Mesenchymal stem cell (in vitro differentiated cells and primary cell): ENCODE data around the gene FILIP1L.

Experiments
- DNase-seq: peaks from one replicate; pipeline ENCODE4 v3.0.0-alpha.2; 2013
- H2AFZ ChIP-seq: one replicate; pipeline ENCODE4 v1.6.1; 2013; ENCODE audit warnings: low read depth, mild to moderate bottlenecking, control low read depth, inconsistent platforms, low read length, moderate library complexity
- H2AK5ac ChIP-seq: 2 replicates; pipeline ENCODE4 v1.6.1; 2013; ENCODE audit warnings: low read length, moderate library complexity, mild to moderate bottlenecking, inconsistent platforms; ENCODE audit not compliant: severe bottlenecking
- H2BK120ac ChIP-seq: one replicate; pipeline ENCODE4 v1.6.1; 2013; ENCODE audit warnings: low read depth, mild to moderate bottlenecking, inconsistent platforms, low read length, moderate library complexity
- H2BK12ac ChIP-seq, 2 experiments: one replicate each; pipeline ENCODE4 v1.6.1; 2013; ENCODE audit warnings: inconsistent platforms in 2 of 2, low read length in 2 of 2, mild to moderate bottlenecking in 2 of 2, moderate library complexity in 2 of 2, control low read depth in 1 of 2
- H2BK15ac ChIP-seq: one replicate; pipeline ENCODE4 v1.6.1; 2013; ENCODE audit warnings: mild to moderate bottlenecking, low read depth, inconsistent platforms; ENCODE audit not compliant: poor library complexity, severe bottlenecking
- H2BK5ac ChIP-seq: 2 replicates; pipeline ENCODE4 v1.6.1; 2013; ENCODE audit warnings: low read depth, mild to moderate bottlenecking, low read length, control low read depth, inconsistent platforms; ENCODE audit not compliant: poor library complexity, severe bottlenecking
- H3K14ac ChIP-seq, 2 experiments: one replicate each; pipeline ENCODE4 v1.6.1; 2013; ENCODE audit warnings: inconsistent platforms in 2 of 2, low read length in 2 of 2, control low read depth in 1 of 2, mild to moderate bottlenecking in 1 of 2, moderate library complexity in 1 of 2
- H3K18ac ChIP-seq, 2 experiments: one replicate each; pipeline ENCODE4 v1.6.1; 2013; ENCODE audit warnings: inconsistent platforms in 2 of 2, low read length in 2 of 2, control low read depth in 1 of 2, low read depth in 1 of 2, mild to moderate bottlenecking in 1 of 2
- H3K23ac ChIP-seq, 2 experiments: one replicate each; pipeline ENCODE4 v1.6.1; 2013; ENCODE audit warnings: inconsistent platforms in 2 of 2, low read length in 2 of 2, mild to moderate bottlenecking in 2 of 2, moderate library complexity in 2 of 2, control low read depth in 1 of 2
- H3K27ac ChIP-seq: 2 replicates; pipeline ENCODE4 v1.5.1; 2013; ENCODE audit warnings: mild to moderate bottlenecking, moderate library complexity, low read length, control low read depth, inconsistent platforms; ENCODE audit not compliant: poor library complexity, severe bottlenecking
- H3K27me3 ChIP-seq, 2 experiments: 2 replicates each; pipeline versions ENCODE4 v1.6.1 to v1.7.0; 2013; ENCODE audit warnings: low read length in 2 of 2, mild to moderate bottlenecking in 2 of 2, moderate library complexity in 2 of 2, control low read depth in 1 of 2, inconsistent platforms in 1 of 2; ENCODE audit not compliant: control insufficient read depth in 1 of 2, insufficient read depth in 1 of 2
- H3K36me3 ChIP-seq, 2 experiments: 2 replicates each; pipeline versions ENCODE4 v1.6.1 to v1.7.0; 2013; ENCODE audit warnings: low read length in 2 of 2, control low read depth in 1 of 2, inconsistent platforms in 1 of 2, low read depth in 1 of 2, mild to moderate bottlenecking in 1 of 2; ENCODE audit not compliant: insufficient read depth in 2 of 2, control insufficient read depth in 1 of 2
- H3K4ac ChIP-seq, 2 experiments: one replicate each; pipeline ENCODE4 v1.6.1; 2013; ENCODE audit warnings: inconsistent platforms in 2 of 2, low read length in 2 of 2, mild to moderate bottlenecking in 2 of 2, moderate library complexity in 2 of 2, control low read depth in 1 of 2, low read depth in 1 of 2
- H3K4me1 ChIP-seq: 2 replicates; pipeline ENCODE4 v1.6.1; 2013; ENCODE audit warnings: low read depth, low read length, control low read depth; ENCODE audit not compliant: control insufficient read depth, insufficient read depth
- H3K4me2 ChIP-seq: 2 replicates; pipeline ENCODE4 v1.6.1; 2013; ENCODE audit warnings: low read length, mild to moderate bottlenecking, inconsistent platforms; ENCODE audit not compliant: poor library complexity, severe bottlenecking
- H3K4me3 ChIP-seq, 2 experiments: 2 replicates each; pipeline versions ENCODE4 v1.5.1 to v1.7.0; 2013; ENCODE audit warnings: low read length in 2 of 2, mild to moderate bottlenecking in 2 of 2, control low read depth in 1 of 2, low read depth in 1 of 2; ENCODE audit not compliant: insufficient read depth in 1 of 2
- H3K79me1 ChIP-seq: replicated peaks from 2 replicates; pipeline ENCODE4 v1.6.1; 2013; ENCODE audit warnings: mild to moderate bottlenecking, control low read depth, low read length, inconsistent platforms; ENCODE audit not compliant: poor library complexity, severe bottlenecking
- H3K9ac ChIP-seq: 2 replicates; pipeline ENCODE4 v1.7.0; 2013; ENCODE audit warnings: mild to moderate bottlenecking, low read length, moderate library complexity
- H3K9me3 ChIP-seq: 2 replicates; pipeline ENCODE4 v1.7.0; 2013; ENCODE audit warnings: mild to moderate bottlenecking, low read length; ENCODE audit not compliant: control insufficient read depth
- H4K8ac ChIP-seq: one replicate; pipeline ENCODE4 v1.6.1; 2013; ENCODE audit warnings: inconsistent platforms, mild to moderate bottlenecking, low read length, moderate library complexity
- H4K91ac ChIP-seq: one replicate; pipeline ENCODE4 v1.6.1; 2013; ENCODE audit warnings: mild to moderate bottlenecking, low read length, inconsistent platforms
- WGBS: methylation state at CpG from one replicate; pipeline ENCODE4 v1.1.7; 2013; ENCODE audit warnings: mixed read lengths; 5-methylcytosine and 5-hydroxymethylcytosine counted together

Gene FILIP1L

GRCh38 chr3:100027321-100027720, 87.0 kb downstream of the FILIP1L start:
- Histone ChIP-seq H3K4me3 (no peak overlapping the region), H2BK15ac (no peak overlapping the region), H4K91ac (no peak overlapping the region), H4K8ac (no peak overlapping the region), H3K9me3 (no peaks in the 10 kb centered on the region), H3K79me1 (peaks cover 4% of the 10 kb centered on the region), H2BK120ac (no peak overlapping the region), H3K18ac (no peak overlapping the region), H2BK12ac (no peak overlapping the region), H3K23ac (no peak overlapping the region), H3K27ac (no peak overlapping the region), H2AK5ac (no peak overlapping the region), H2BK5ac (no peak overlapping the region), H3K27me3 (no peaks in the 10 kb centered on the region), H2AFZ (no peak overlapping the region), H3K9ac (no peak overlapping the region), H3K4ac (no peak overlapping the region), H3K36me3 (no peaks in the 10 kb centered on the region), H3K4me2 (no peak overlapping the region), H3K14ac (no peak overlapping the region), H3K4me1 (peaks cover 5% of the 10 kb centered on the region)
- 100% methylated on average over 1 of the region's 1 CpG for WGBS
- no peak for DNase-seq

- H2BK15ac ChIP-seq = no peak overlapping the region
- no peaks in the 10 kb centered on the region for H3K9me3 ChIP-seq
- no peak overlapping the region for H2BK120ac ChIP-seq
- H3K4me2 ChIP-seq = no peak overlapping the region
- H3K4ac ChIP-seq = no peak overlapping the region
- H3K36me3 ChIP-seq = no peaks in the 10 kb centered on the region
- H4K91ac ChIP-seq = no peak overlapping the region
- H3K23ac ChIP-seq = no peak overlapping the region
- H2AK5ac ChIP-seq = no peak overlapping the region
- H3K27me3 ChIP-seq = no peaks in the 10 kb centered on the region
- H3K4me3 ChIP-seq = no peak overlapping the region
- no peak overlapping the region for H4K8ac ChIP-seq
- H3K4me1 ChIP-seq = peaks cover 5% of the 10 kb centered on the region
- H3K27ac ChIP-seq = peak overlapping the region; percentile 78
- no peak overlapping the region for H3K18ac ChIP-seq
- peaks cover 4% of the 10 kb centered on the region for H3K79me1 ChIP-seq
- peak; percentile 34 for DNase-seq
- WGBS = 76% methylated on average over 2 of the region's 7 CpGs
- no peak overlapping the region for H3K9ac ChIP-seq
- no peak overlapping the region for H3K14ac ChIP-seq
- H2BK5ac ChIP-seq = no peak overlapping the region
- H2AFZ ChIP-seq = no peak overlapping the region
- peak overlapping the region in 1 of 2 experiments; percentile 61 for H2BK12ac ChIP-seq
These were observed 89.6 kb downstream of the FILIP1L start for GRCh38 chr3:100024520-100025303.

GRCh38 chr3:100023595-100023994, 90.7 kb downstream of the FILIP1L start:
- Histone ChIP-seq H3K23ac (no peak overlapping the region), H2BK120ac (no peak overlapping the region), H3K36me3 (no peaks in the 10 kb centered on the region), H2AFZ (no peak overlapping the region), H3K18ac (no peak overlapping the region), H3K4me1 (peaks cover 5% of the 10 kb centered on the region), H3K9me3 (no peaks in the 10 kb centered on the region), H3K79me1 (peaks cover 4% of the 10 kb centered on the region), H2BK15ac (no peak overlapping the region), H3K14ac (no peak overlapping the region), H2AK5ac (no peak overlapping the region), H3K4me2 (no peak overlapping the region), H3K4ac (no peak overlapping the region), H3K4me3 (no peak overlapping the region), H3K9ac (peak overlapping the region; percentile 6), H2BK5ac (no peak overlapping the region), H4K91ac (no peak overlapping the region), H3K27ac (peak overlapping the region; percentile 23), H3K27me3 (no peaks in the 10 kb centered on the region), H4K8ac (no peak overlapping the region), H2BK12ac (no peak overlapping the region)
- no peak for DNase-seq
- WGBS = 100% methylated on average over 1 of the region's 1 CpG

- Histone ChIP-seq H4K8ac (no peak overlapping the region), H3K79me1 (peaks cover 4% of the 10 kb centered on the region), H2AK5ac (no peak overlapping the region), H3K9ac (peak overlapping the region; percentile 6), H3K4me3 (no peak overlapping the region), H3K36me3 (no peaks in the 10 kb centered on the region), H2BK15ac (no peak overlapping the region), H2BK5ac (no peak overlapping the region), H3K27ac (peak overlapping the region; percentile 23), H4K91ac (no peak overlapping the region), H3K9me3 (no peaks in the 10 kb centered on the region), H3K18ac (no peak overlapping the region), H3K4me2 (no peak overlapping the region), H2AFZ (no peak overlapping the region), H3K27me3 (no peaks in the 10 kb centered on the region), H3K23ac (no peak overlapping the region), H3K4me1 (peaks cover 5% of the 10 kb centered on the region), H3K14ac (no peak overlapping the region), H3K4ac (no peak overlapping the region), H2BK120ac (no peak overlapping the region), H2BK12ac (peak overlapping the region in 1 of 2 experiments; percentile 60)
- WGBS = 83% methylated on average over 4 of the region's 5 CpGs
- no peak for DNase-seq
These were observed 91.2 kb downstream of the FILIP1L start for GRCh38 chr3:100023150-100023549.
